Stimulated activated CD8-positive, alpha-beta memory T cell treated with anti-CD3 and anti-CD28 coated beads, Interleukin-4, amount 100 ng/mL, for 1 hour (primary cell): ENCODE measurements around the gene SMARCE1.
A peak's percentile ranks its signal among the peaks of the same experiment; 100 is the strongest.

Experiments used
- DNase-seq, 2 donors: peaks; one replicate each; pipeline ENCODE4 v3.0.0-alpha.2; 2020; ENCODE audit warnings: low read depth in 2 of 2, low spot score in 1 of 2

SMARCE1 gene

GRCh38 chr17:40647624-40648383, at the start of gene SMARCE1:
SMARCE1 (minus strand) TSS chr17:40647818; CDS start chr17:40645802, 2,016 bp downstream.
- peak; percentile 47 to 52 for DNase-seq

- DNase-seq = no peak
These were observed 49.7 kb upstream of the SMARCE1 start for GRCh38 chr17:40697297-40697696.

GRCh38 chr17:40696651-40697072, 49.0 kb upstream of the SMARCE1 start:
- no peak for DNase-seq

GRCh38 chr17:40695874-40696472, 48.4 kb upstream of the SMARCE1 start:
- no peak for DNase-seq

GRCh38 chr17:40694584-40694983, 47.0 kb upstream of the SMARCE1 start:
- DNase-seq = no peak

- no peak for DNase-seq
These were observed 39.5 kb upstream of the SMARCE1 start for GRCh38 chr17:40687106-40687505.

- DNase-seq = no peak
These were observed 38.6 kb upstream of the SMARCE1 start for GRCh38 chr17:40686192-40686591.

GRCh38 chr17:40680998-40681397, 33.4 kb upstream of the SMARCE1 start:
- no peak for DNase-seq

GRCh38 chr17:40679523-40679907, 31.9 kb upstream of the SMARCE1 start:
- DNase-seq = no peak

GRCh38 chr17:40678902-40679522, 31.4 kb upstream of the SMARCE1 start:
- DNase-seq = no peak

GRCh38 chr17:40675905-40676304, 28.3 kb upstream of the SMARCE1 start:
- DNase-seq = no peak

GRCh38 chr17:40672654-40673053, 25.0 kb upstream of the SMARCE1 start:
- no peak for DNase-seq

- no peak for DNase-seq
These were observed 23.7 kb upstream of the SMARCE1 start for GRCh38 chr17:40671282-40671681.

- DNase-seq = no peak
These were observed 18.7 kb upstream of the SMARCE1 start for GRCh38 chr17:40666331-40666730.

- DNase-seq = no peak
These were observed 17.1 kb upstream of the SMARCE1 start, which contains the start of gene KRT222 for GRCh38 chr17:40664582-40665333. KRT222 (minus strand) TSS chr17:40665177; CDS start chr17:40665099, 78 bp downstream.

- DNase-seq = no peak
These were observed 15.6 kb upstream of the SMARCE1 start for GRCh38 chr17:40663252-40663651.

GRCh38 chr17:40659911-40660310, 12.3 kb upstream of the SMARCE1 start:
- DNase-seq = no peak

GRCh38 chr17:40658396-40658795, 10.8 kb upstream of the SMARCE1 start:
- no peak for DNase-seq

- DNase-seq = no peak
These were observed 4.3 kb upstream of the SMARCE1 start for GRCh38 chr17:40651939-40652338.

- DNase-seq = no peak
These were observed 858 bp upstream of the SMARCE1 start for GRCh38 chr17:40648384-40648968.
